Lower leg skin (tissue), 4 donors: ENCODE data around the gene GNB1. TPM values are rescaled to one million over a fixed set of nuclear protein-coding genes. Genes with fewer than 3 reads are reported as not detected.

Experiments
- DNase-seq, 2 donors: peaks; one replicate each; pipeline ENCODE4 v3.0.0-alpha.2; 2019; ENCODE audit warnings: low spot score in 2 of 2
- H3K4me3 ChIP-seq: fragments of 200-600 bp; sonication (generic); 2 replicates; pipeline ENCODE4 v1.5.1; 2017; ENCODE audit warnings: mild to moderate bottlenecking, low read depth; ENCODE audit not compliant: poor library complexity, severe bottlenecking
- CTCF ChIP-seq, 3 donors: fragments of 450-650 bp; IDR thresholded peaks; one replicate each; pipeline ENCODE4 v1.5.1; 2016; ENCODE audit warnings: antibody characterized with exemption in 3 of 3, mild to moderate bottlenecking in 3 of 3, moderate library complexity in 2 of 3
- POLR2A ChIP-seq, 2 donors: fragments of 450-650 bp; IDR thresholded peaks; one replicate each; pipeline ENCODE4 v1.6.1; 2016 to 2017; ENCODE audit warnings: antibody characterized with exemption in 2 of 2, mild to moderate bottlenecking in 1 of 2, moderate library complexity in 1 of 2
- WGBS, 2 donors: methylation state at CpG; one replicate each; pipeline ENCODE4 v1.1.5; 2018; 5-methylcytosine and 5-hydroxymethylcytosine counted together
- intact Hi-C: fragments of 100-400 bp; cut with DNase I; formaldehyde crosslinking; loops from one replicate; pipeline ENCODE4 v1.15.0; 2023; ENCODE audit warnings: low total_unique reads
- total RNA-seq, 4 donors: library from RNA; depleted of rRNA; stranded (reverse); fragments of >200 nt; gene quantifications; one replicate each; pipeline ENCODE4 v1.1.0, GENCODE V29; 2016

The GNB1 gene
- total RNA-seq, 4 donors from 2014 or later, result 103 to 141 (median 123) TPM

GRCh38 chr1:1907098-1907736 lies 16.3 kb upstream of the GNB1 start:
- no peak for TF ChIP-seq CTCF (IDR thresholded peaks at IDR 0.05)
- TF ChIP-seq POLR2A (IDR thresholded peaks at IDR 0.05), result no peak
- WGBS, 2 donors, result 17 to 45% methylated on average over 6 to 8 of the region's 8 CpGs
- DNase-seq, result peak in 1 of 2 donors; percentile 87
- H3K4me3 ChIP-seq, result no peak overlapping the region
- intact Hi-C loops, result loop anchor here (10.0 kb wide), 1 partner anchor 152 kb away; no protein-coding TSS in a partner anchor

- DNase-seq, result peak; percentile 81 to 96
- no peak overlapping the region for H3K4me3 ChIP-seq
- intact Hi-C loops, result loop anchor here (10.0 kb wide), 1 partner anchor 152 kb away; no protein-coding TSS in a partner anchor
- peak in 1 of 3 donors; percentile 56 for TF ChIP-seq CTCF (IDR thresholded peaks at IDR 0.05)
- TF ChIP-seq POLR2A (IDR thresholded peaks at IDR 0.05), result no peak
- WGBS, 2 donors, result 26 to 29% methylated on average over 14 to 15 of the region's 15 CpGs
Observed at GRCh38 chr1:1906185-1907097, 15.6 kb upstream of the GNB1 start.

GRCh38 chr1:1903224-1903623 lies 12.3 kb upstream of the GNB1 start:
- DNase-seq, result no peak
- H3K4me3 ChIP-seq, result no peak overlapping the region
- no peak for TF ChIP-seq CTCF (IDR thresholded peaks at IDR 0.05)
- TF ChIP-seq POLR2A (IDR thresholded peaks at IDR 0.05), result no peak
- intact Hi-C loops, result loop anchor here (10.0 kb wide), 1 partner anchor 148 kb away; no protein-coding TSS in a partner anchor
- WGBS, 2 donors, result 98% methylated on average over 12 of the region's 12 CpGs

GRCh38 chr1:1901641-1902294 lies 10.9 kb upstream of the GNB1 start:
- intact Hi-C loops, result loop anchor here (10.0 kb wide), 1 partner anchor 147 kb away; no protein-coding TSS in a partner anchor
- DNase-seq, result no peak
- no peak for TF ChIP-seq POLR2A (IDR thresholded peaks at IDR 0.05)
- no peak for TF ChIP-seq CTCF (IDR thresholded peaks at IDR 0.05)
- H3K4me3 ChIP-seq, result no peak overlapping the region
- 64 to 79% methylated on average over 5 to 13 of the region's 13 CpGs for WGBS, 2 donors

- H3K4me3 ChIP-seq, result no peak overlapping the region
- WGBS, 2 donors, result 68 to 72% methylated on average over 8 to 12 of the region's 14 CpGs
- intact Hi-C loops, result loop anchor here (10.0 kb wide), 1 partner anchor 146 kb away; no protein-coding TSS in a partner anchor
- DNase-seq, result no peak
- TF ChIP-seq POLR2A (IDR thresholded peaks at IDR 0.05), result no peak
- no peak for TF ChIP-seq CTCF (IDR thresholded peaks at IDR 0.05)
Observed at GRCh38 chr1:1900883-1901640, 10.2 kb upstream of the GNB1 start.
